GM04503 (cell line): ENCODE results near the gene ZFP64.
A peak's percentile ranks its signal among the peaks of the same experiment; 100 is the strongest.
"Not testable (repeated sequence)": the region's sequence is repeated elsewhere in the genome, so short reads cannot be mapped to it uniquely, and the experiment has no call there.

Source experiments
- DNase-seq: peaks from one replicate; pipeline ENCODE4 v3.0.0-alpha.2; 2012; ENCODE audit warnings: low read depth

The ZFP64 gene

DNA sequence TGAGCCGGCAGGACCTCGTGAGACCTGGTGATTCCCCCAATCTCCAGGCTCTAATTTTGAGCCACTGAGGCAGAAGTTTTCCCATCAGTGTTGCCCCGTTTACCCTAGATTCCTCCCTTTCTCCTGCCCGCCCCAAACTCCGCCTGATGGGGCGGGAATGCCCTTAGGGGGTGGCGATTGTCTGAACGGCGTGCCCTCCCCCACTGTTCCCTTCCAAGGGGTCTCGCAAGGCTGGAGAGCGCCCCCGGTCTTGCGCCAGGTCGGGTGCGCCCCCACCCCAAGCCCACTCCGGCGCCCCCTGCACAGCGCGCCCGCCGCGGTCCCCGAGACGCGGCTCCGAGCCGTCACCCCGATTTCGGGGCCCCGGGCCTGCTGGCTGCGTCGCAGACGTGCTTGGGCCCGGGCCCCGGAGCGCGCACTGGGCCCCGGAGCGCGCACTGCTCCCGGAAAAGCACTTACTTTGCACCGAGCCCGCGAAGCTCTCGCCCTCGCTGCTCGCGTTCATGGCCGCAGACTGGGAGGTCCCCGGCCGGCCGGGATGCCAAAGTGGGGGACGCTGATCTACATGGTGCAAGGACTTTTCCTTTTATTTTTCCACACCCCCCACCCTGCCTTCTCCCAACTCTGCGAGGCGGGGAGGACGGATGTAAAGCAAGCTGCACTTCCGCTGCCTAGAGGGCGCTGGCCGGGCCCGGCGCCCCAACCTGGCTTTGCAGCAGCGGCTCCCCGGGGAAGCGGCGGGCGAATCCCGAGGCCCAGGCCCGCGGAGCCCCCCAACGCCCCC lies at the start of gene ZFP64:
ZFP64 (minus strand) TSS at position 648 of the 784 bp plus-strand sequence; CDS start at position 505, 143 bp downstream.
- DNase-seq: peak; percentile 37

DNA sequence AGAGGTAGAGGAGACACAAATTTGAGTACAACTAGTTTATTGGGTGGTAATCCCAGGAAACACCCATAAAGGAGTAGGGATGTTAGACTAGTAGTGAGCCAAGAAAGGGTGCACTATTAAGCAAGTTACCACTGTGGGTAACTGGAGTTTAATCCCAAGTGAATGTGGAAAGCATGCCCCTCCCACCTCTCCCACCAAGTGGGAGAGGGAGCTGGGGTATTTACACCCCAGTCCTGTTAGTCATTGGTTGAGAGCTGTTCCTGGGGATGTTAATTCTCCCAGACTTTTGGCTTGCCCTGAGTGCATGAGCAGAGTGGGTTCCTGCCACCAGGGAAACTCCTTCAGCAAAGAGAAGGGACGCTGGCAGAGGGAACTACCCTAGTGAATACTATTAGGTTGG lies 49.2 kb upstream of the ZFP64 start:
- no peak for DNase-seq

DNA sequence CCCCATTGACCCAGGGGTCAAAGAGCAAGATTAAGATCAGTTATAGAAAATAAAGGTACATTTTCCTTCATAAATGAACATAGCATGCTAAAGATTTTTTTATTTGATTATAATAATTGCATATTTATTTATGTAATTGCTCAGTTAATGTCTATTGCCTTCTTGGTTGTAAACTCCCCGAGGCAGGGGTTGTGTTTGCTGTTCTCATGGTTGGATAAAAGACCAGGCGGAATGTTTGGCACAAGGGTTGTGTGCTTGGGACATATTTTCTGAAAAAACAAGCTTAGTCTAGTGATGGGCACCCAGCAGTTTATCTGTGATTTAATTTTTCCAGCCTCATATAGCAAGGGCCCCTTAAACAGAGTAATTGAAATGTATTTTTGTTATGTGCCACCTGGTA lies 47.5 kb upstream of the ZFP64 start:
- DNase-seq: no peak

DNA sequence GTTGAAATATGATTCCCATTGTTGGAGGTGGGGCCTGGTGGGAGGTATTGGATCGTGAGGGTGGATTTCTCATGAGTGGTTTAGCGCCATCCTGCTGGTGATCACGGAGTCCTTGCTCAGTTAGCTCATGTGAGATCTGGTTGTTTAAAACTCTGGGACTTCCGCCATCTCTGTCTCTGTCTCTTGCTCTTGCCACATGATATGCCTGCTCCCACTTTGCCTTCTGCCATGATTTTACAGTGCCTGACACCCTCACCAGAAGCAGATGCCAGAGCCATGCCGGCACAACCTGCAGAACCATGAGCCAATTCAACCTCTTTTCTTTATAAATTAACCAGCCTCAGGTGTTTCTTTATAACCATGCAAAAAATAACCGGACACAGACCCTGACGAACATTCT lies 44.7 kb upstream of the ZFP64 start:
- DNase-seq: no peak

DNA sequence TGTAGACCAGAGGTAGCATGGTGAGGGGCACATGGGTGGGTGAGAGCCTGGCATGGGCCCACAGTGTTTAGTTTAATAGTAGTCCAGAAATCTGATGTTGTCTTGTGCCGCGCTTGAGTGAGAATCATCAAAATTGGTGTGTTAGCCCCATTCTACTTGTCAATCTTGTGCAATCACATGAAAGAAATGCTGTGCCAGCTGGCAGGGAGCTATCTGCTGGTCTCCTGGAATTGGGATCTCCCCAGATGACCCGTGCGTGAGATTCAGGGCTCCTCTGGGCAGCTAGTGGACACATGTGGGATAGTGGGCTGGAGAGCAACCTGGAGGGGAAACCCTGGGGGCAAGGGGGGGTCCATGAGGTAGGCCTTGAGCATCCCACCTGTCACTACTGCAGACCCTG lies 43.5 kb upstream of the ZFP64 start:
- DNase-seq: no peak

DNA sequence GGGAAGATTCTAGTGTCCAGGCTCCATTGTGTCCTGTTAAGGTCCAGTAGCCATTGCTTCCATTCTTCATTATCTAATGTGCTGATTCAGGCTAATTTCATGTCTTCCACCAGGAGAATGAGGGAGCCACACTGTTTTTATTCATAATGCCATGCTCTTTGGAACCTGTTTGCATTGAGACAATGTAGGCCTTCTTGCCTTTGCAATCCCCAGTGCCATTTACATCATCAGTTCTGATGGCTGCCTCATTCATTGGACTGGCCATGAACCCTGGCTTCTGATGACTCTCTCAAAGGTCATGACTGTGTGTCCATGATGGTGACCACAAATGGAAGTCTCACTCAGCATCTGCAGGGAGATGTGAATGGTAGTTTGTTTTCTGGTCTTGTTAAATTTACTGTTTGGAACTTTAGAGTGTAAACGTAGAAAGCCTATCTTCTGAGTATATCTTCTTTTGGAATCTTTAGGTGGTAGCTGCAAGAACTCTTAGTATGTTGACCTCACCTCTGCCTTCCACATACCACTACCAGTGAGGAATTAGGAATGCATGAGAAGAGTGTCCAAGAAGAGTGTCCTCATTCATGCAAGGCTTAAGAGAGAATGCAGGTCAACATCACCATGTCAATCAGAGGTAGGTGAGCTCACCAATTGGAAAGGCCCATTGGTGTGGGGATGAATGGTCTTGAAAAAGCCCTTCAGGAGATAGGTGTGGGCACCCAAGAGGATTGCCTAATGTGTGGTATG lies 42.9 kb upstream of the ZFP64 start:
- no peak for DNase-seq

DNA sequence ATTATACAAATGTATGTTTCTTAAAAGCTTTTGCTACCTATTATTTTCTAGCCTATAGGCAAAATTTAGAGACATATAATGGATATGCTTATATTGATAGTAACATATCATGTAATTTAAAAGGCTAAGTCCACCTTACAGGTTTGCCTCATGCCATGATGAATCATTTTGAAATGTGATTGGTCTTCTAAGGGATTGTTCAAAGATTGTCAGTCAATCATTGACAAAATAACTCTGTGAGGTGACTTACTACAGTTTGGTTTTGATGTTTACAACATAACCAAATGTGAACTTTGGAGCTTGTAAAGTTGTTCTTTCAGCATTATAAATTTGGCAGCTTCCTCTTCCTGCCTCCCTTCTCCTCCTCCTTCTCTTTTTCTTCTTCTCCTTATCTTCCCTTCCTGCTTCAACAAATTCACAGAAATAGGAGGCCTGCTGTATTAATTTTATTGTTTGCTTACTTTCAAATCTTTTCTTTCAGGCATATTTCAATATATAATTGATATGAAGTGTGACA lies 39.7 kb upstream of the ZFP64 start:
- no peak for DNase-seq

DNA sequence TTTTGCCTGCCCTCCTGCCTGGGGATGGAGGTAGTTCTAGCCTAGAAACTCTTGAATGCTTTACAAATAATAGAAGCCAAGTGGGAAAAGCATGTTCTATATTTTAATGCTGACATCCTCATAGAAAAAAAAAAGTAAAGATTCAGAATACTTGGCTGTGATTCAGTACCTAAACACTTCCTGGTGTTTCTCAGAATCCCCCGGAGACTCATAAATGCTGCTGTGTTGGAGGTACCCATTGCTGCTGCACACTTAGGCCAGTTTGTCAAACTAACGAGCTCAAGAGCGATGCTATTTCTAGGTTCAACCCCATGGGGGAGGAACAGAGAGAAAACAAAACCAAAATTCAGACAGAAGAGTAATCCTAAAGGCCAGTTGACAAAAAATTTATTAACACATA lies 38.8 kb upstream of the ZFP64 start:
- DNase-seq: peak; percentile 19

DNA sequence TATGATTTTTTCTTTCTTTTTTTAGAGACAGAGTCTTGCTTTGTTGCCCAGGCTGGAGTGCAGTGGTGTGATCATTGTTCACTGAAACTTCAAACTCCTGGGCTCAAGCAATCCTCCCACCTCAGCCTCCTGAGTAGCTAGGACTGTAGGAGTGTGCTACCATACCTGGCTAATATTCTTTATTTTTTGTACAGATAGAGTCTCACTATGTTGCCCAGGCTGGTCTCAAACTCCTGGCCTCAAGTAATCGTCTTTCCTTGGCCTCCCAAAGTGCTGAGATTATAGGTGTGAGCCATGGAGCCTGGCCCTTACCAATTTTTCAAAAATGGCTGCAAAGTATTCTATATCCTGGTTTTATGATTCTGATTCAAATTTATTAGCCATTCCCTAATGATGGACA lies 37.8 kb upstream of the ZFP64 start:
- DNase-seq: not testable (repeated sequence)

DNA sequence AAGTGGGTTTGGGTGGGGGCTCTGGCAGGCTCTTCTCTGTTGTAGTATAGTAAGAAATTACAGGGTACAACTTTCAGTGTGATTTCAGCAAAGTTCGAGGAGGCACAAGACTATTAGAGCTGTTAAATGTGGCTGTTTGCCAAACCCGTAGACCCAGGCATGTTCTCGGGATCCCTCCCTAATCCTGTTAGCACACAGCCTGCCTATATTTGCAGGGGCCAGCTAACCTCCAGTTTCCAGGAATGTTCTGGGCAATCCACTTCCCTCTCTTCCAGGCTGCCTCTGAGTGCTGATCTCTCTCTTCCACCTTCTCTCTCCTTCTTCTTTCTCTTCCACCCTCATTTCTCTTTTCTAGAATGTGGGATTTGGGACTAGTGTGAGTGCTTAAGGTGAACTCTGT lies 34.8 kb upstream of the ZFP64 start:
- no peak for DNase-seq

DNA sequence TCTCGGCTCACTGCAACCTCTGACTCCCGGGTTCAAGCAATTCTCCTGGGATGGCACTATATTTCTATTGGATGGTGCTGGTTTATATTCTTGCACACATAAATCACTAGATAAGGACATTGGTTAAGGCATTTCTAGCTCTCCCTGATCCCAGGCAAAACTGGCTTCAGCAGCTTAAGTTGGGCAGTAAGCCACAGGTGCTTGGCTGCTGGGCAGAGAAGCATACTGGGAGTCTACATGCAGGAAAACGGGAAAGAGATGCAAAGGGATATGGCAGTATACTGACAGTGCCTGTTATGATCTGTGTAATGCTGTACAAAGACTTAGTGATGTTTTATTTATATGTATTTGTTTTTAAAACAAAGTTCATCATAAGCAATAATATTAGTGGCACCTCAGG lies 33.3 kb upstream of the ZFP64 start:
- no peak for DNase-seq

DNA sequence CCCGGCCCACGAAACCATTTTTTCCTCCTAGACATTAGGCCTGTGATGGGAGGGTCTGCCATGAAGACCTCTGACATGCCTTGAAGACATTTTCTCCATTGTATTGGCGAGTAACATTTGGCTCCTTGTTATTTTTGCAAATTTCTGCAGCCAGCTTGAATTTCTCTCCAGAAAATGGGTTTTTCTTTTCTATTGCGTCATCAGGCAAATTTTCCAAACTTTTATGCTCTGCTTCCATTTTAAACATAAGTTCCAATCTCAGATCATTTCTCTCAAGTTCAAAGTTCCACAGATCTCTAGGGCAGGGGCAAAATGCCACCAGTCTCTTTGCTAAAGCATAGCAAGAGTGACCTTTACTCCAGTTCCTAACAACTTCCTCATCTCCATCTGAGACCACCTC lies 29.8 kb upstream of the ZFP64 start:
- not testable (repeated sequence) for DNase-seq

DNA sequence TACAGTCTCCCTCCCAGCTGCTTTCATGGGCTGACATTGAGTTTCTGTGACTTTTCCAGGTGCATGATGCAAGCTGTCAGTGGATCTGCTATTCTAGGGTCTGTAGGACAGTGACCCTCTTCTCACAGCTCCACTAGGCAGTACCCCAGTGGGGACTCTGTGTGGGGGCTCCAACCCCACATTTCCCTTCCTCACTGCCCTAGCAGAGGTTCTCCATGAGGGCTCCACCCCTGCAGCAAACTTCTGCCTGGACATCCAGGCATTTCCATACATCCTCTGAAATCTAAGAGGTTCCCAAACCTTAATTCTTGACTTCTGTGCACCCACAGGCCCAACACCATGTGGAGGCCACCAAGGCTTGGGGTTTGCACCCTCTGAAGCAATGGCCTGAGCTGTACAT lies 29.3 kb upstream of the ZFP64 start:
- DNase-seq: not testable (repeated sequence)

DNA sequence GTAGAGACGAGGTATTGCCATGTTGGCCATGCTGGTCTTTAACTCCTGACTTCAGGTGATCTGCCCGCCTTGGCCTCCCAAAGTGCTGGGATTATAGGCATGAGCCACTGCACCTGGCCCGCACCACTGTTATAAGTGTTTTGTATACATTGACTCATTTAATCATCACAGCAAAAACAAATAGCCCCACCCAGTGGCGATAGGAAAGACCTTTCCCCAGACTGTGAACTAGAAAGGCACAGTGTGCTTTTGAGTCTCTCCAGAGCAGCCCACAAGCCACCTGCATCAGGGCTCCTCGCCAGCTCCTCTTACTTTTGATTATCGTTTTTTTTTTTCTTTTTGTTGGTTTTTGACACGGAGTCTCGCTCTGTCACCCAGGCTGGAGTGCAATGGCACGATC lies 27.9 kb upstream of the ZFP64 start:
- DNase-seq: no peak

DNA sequence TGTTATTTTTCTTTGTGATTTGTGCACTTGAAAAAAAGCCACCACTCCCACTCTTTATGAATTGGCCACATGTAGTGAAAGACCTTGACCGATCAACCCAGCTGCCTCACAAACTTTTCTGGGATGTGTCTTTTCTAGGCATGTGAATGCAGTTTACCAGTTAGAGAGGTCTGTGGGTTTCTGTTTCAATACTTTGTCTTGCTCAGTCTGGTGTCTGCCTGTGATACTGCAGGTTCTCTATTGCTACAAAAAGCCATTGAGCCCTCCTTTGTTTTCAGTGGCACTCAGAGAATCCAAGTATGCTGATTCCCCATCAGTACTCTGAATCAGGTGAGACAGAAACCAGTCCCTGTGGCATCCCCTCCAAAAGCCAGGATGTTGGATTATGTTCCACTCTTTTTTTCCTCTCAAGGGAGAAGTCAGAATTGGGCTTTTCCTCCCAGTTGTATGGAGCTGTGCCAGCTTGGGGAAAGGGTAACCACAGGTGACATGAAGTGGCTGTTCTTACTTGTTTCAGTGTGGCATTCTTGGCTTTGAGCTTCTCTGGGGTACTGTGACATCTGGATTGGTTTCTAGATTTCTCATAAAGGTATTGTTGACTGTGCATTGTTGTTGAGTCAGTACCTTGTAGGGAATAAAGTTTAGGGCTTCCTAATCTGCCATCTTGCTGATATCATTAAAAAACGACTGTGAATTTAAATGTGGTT lies 26.3 kb upstream of the ZFP64 start:
- DNase-seq: no peak

DNA sequence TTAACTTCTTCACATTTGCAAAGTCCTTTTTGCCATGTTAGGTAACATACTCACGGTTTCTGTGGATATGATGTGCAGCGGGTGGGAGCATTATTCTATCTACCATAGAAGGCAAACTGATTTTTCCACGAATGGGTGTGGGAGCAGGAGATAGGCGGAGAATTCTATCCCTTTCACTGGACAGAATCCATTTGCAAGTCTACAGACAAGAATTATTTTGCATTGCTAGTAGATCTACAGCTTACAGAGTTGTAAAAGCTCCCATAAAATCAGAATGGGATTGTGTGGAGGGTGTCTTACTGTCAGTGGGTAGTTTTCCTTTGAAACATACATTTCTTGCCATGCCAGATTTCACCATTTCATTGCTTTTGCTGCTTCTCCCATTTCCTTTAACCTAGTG lies 22.4 kb upstream of the ZFP64 start:
- no peak for DNase-seq

DNA sequence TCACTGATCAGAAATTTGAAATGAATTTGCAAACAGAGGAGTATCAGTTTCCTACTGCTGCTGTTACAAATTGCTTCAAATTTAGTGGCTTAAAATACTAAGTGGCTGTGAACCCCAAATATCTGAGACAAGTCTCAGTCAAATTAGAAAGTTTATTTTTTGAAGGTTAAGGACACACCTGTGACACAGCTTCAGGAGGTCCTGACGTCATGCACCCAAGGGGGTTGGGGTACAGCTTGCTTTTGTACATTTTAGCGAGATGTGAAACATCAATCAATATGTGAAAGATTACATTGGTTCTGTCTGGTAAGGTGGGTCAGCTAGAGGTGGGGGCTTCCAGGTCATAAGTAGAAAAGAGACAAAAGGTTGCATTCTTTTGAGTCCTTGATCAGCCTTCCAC lies 21.4 kb upstream of the ZFP64 start:
- no peak for DNase-seq

DNA sequence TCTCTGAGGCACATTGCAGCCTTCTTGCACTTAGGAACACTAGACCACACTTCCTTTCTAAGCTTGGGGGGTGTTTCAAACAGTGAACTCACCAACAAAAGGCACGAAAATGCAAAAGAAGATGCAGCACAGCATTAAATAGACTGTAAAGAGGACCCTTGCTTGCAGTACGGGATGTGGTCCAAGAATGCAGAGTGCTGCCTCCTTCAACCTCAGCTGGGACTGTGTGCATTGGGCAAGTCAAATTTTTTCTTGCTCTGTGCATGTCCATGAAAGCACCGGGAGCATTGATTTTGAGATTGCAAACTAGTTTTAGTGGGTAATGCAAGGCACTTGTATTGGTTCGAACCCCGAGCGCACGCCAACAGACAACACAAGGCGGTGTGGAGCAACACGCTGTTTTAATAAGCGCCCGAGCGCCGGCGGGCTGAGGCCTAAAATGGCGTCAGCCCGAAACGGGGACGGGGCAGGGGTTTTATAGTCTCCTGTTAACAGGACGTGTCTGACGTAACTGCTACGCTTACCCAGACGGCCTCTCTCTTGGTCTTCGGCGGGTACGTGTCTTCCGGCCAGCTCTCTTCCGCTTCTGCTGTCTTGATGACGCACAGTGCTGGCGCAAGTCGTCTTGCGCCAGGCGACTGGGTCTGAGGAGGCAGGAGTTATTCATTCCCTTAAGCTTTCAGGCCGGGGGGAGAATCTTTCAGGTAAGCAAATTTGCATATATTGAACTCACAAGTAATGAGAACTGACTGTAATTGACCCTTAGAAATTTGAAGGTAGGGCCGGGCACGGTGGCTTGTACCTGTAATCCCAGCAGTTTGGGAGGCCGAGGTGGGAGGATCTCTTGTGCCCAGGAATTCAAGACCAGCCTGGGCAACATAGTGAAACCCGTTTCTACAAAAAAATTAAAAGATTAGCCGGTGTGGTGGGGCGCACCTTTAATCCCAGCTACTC lies 18.7 kb upstream of the ZFP64 start:
- DNase-seq: no peak

DNA sequence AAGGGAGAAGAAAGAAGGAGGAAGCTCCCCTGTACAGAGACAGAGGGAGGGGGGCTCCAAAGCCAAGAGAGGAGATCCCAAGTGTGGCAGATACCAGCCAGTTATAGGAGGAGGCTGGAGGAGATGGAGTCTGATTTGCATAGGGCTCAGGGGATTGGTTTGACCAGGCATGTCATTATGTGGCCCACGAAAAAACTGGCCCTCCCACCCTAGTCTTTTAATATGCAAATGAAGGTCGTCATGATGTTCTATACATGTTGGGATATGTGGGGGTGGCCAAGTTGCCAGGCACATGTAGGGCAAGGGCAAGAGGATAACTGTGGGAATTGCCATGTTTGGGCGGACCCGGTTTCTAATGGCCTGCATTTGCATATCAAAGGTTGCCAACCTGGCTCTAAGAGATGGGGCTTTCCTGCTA lies 17.6 kb upstream of the ZFP64 start:
- DNase-seq: no peak

DNA sequence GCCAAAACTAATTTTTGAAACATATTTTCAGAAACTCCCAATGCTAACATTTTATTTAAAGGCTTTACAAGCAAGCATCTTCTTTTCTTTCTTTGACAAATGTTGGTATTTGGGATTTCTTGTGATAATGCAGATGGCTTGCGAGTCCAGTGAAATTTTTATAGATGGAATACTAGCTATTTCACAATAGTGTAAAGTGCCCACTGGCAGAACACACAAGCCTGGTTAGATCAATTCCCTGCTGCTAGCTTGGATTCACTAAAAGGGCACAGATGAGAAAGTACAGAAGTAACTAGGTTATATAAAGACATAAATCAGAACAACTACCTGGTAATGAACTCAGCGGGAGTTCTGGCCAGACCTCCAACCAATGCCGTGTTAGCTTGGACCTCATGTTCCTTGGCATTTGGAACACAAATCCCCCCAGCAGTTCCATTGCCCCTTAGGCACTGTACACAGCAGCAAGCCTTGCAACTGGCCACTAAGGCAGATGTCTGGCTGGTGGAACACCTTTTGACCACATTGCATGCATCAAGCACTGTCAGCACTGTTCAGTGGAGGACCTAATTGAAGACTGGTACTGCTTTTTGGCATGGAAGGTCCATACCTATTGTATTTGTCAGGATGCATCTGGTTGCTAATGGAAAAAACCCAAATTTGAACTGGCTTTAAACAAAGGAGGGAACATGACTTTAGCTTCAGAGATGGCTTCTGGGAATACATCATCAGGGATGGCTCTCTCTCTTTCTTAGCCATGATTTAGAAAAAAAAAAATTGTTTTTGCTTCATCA lies 15.6 kb upstream of the ZFP64 start:
- no peak for DNase-seq

DNA sequence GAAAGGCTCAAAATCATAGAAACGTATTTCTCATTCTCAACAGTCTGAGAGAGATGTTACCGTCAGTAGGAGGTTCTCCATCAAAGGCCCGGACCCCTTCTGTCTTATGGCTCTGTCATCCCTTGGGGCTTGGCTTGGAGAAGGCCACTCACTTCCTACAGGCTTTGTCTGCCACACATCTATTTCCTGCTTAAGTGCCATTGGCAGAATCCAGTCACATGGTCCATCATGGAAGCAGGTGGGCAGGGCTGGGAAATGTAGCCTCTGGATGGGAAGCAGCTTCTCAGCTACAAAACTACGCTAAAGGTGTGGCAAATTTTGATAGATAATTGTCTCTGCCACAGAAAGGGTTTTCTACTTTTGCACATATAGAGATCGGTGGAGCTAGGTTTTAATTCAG lies 12.6 kb upstream of the ZFP64 start:
- DNase-seq: no peak
